Stomach (tissue), 9 donors: ENCODE results near the gene PIAS3. TPM values are rescaled to one million over a fixed set of nuclear protein-coding genes. Genes with fewer than 3 reads are reported as not detected.

ENCODE experiments used
- DNase-seq, 2 donors: peaks; one replicate each; pipeline versions ENCODE4 v3.0.0 to v3.0.0-alpha.2; 2013 to 2019
- H3K27ac ChIP-seq, 5 donors: fragments of 200-600 bp in 4 of 5; sonication (generic) in 4 of 5; one replicate each; pipeline ENCODE4 v1.5.1; 2013 to 2019; ENCODE audit warnings: mild to moderate bottlenecking in 1 of 5, moderate library complexity in 1 of 5
- H3K27me3 ChIP-seq, 3 donors: fragments of 200-600 bp; sonication (generic); one replicate each; pipeline ENCODE4 v1.5.1; 2017 to 2019; ENCODE audit warnings: mixed run types in 1 of 3
- H3K36me3 ChIP-seq, 4 donors: fragments of 200-600 bp; sonication (generic); 1 replicate in 3 of 4; 2 replicates in 1 of 4; pipeline ENCODE4 v1.5.1; 2016 to 2019
- H3K4me1 ChIP-seq, 4 donors: fragments of 200-600 bp; sonication (generic); one replicate each; pipeline ENCODE4 v1.5.1; 2016 to 2019
- H3K4me3 ChIP-seq, 4 donors: fragments of 200-600 bp; sonication (generic) in 3 of 4; one replicate each; pipeline ENCODE4 v1.5.1; 2016 to 2019; ENCODE audit warnings: mild to moderate bottlenecking in 1 of 4
- H3K9me3 ChIP-seq, 4 donors: fragments of 200-600 bp; sonication (generic); one replicate each; pipeline ENCODE4 v1.5.1; 2016 to 2019
- EP300 ChIP-seq: sonication (generic); formaldehyde crosslinking; IDR thresholded peaks from one replicate; pipeline ENCODE4 v1.6.1; 2017; ENCODE audit warnings: antibody characterized with exemption
- POLR2A ChIP-seq, 4 donors: fragments of 450-650 bp; IDR thresholded peaks; one replicate each; pipeline ENCODE4 v1.6.1; 2016; ENCODE audit warnings: antibody characterized with exemption in 4 of 4, control low read depth in 2 of 4, mild to moderate bottlenecking in 1 of 4, moderate library complexity in 1 of 4
- POLR2AphosphoS5 ChIP-seq, 3 donors: sonication (generic); formaldehyde crosslinking; IDR thresholded peaks; one replicate each; pipeline ENCODE4 v1.6.1; 2016; ENCODE audit warnings: antibody characterized with exemption in 3 of 3
- WGBS, 5 donors: extraction: QIAGEN DNeasy Blood & Tissue Kit in 3 of 5; methylation state at CpG; one replicate each; pipeline versions ENCODE4 v1.1.5 to v1.1.7; 2013 to 2018; 5-methylcytosine and 5-hydroxymethylcytosine counted together
- intact Hi-C: fragments of 100-400 bp; cut with DNase I; formaldehyde crosslinking; loops from one replicate; pipeline ENCODE4 v1.15.1; 2023; ENCODE audit warnings: low total_unique reads
- polyA plus RNA-seq, 3 donors: library from polyadenylated mRNA; stranded (reverse); fragments of 200-250 nt; gene quantifications; one replicate each; pipeline ENCODE4 v1.2.3, GENCODE V29; 2013
- total RNA-seq, 5 donors: library from RNA; depleted of rRNA; stranded (reverse); fragments of >200 nt; gene quantifications; one replicate each; pipeline versions ENCODE4 v1.1.0 to v1.2.3, GENCODE V29; 2014 to 2016
- TF ChIP-seq, protein P1 (sequence below), 7 experiments: fragments of 450-650 bp in 4 of 7; fragments of 200-600 bp in 3 of 7; sonication (generic) in 3 of 7; IDR thresholded peaks; one replicate each; pipeline ENCODE4 v1.5.1; 2016 to 2019; ENCODE audit warnings: antibody characterized with exemption in 7 of 7, control low read depth in 2 of 7, mild to moderate bottlenecking in 1 of 7
- donor health status: healthy with polysubstance abuse.
- donor health status: Bipolar disorder and iron deficiency.
- donor health status: healthy.

PIAS3 gene
- total and polyA plus RNA-seq, 8 donors = 4.1 to 65.9 (median 24.1) TPM

DNA sequence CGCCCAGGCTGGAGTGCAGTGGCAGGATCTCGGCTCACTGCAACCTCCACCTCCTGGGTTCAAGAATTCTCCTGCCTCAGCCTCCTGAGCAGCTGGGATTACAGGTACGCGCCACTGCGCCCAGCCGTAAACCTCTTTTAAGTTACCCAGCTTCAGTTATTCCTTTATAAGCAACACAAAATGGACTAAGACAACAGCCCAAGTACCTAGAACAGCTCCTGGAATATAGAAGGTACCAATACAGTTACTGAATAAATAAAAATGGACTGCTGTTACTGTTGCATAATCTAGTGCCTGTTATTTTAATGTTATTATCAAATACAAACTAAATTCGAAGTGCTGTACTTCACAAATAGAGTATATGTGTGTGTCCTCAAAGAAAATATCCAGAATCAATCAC is 52.0 kb downstream of the PIAS3 start:
- no peaks in the 10 kb centered on the region for H3K27me3 ChIP-seq
- no peak overlapping the region for H3K27ac ChIP-seq
- H3K9me3 ChIP-seq = no peaks in the 10 kb centered on the region
- DNase-seq = no peak
- H3K4me1 ChIP-seq = peaks cover 4 to 58% (median 27%) of the 10 kb centered on the region in 4 donors
- no peak for TF ChIP-seq POLR2A (IDR thresholded peaks at IDR 0.05)
- TF ChIP-seq POLR2AphosphoS5 (IDR thresholded peaks at IDR 0.05) = no peak
- no peak for TF ChIP-seq EP300
- TF ChIP-seq, protein P1, sequence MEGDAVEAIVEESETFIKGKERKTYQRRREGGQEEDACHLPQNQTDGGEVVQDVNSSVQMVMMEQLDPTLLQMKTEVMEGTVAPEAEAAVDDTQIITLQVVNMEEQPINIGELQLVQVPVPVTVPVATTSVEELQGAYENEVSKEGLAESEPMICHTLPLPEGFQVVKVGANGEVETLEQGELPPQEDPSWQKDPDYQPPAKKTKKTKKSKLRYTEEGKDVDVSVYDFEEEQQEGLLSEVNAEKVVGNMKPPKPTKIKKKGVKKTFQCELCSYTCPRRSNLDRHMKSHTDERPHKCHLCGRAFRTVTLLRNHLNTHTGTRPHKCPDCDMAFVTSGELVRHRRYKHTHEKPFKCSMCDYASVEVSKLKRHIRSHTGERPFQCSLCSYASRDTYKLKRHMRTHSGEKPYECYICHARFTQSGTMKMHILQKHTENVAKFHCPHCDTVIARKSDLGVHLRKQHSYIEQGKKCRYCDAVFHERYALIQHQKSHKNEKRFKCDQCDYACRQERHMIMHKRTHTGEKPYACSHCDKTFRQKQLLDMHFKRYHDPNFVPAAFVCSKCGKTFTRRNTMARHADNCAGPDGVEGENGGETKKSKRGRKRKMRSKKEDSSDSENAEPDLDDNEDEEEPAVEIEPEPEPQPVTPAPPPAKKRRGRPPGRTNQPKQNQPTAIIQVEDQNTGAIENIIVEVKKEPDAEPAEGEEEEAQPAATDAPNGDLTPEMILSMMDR (IDR thresholded peaks at IDR 0.05) = no peak
- H3K4me3 ChIP-seq = no peak overlapping the region
- 85 to 95% (median 89%) methylated on average over 7 of the region's 7 CpGs for WGBS, 5 donors
- H3K36me3 ChIP-seq = no peaks in the 10 kb centered on the region
- intact Hi-C loops = no loop called here

DNA sequence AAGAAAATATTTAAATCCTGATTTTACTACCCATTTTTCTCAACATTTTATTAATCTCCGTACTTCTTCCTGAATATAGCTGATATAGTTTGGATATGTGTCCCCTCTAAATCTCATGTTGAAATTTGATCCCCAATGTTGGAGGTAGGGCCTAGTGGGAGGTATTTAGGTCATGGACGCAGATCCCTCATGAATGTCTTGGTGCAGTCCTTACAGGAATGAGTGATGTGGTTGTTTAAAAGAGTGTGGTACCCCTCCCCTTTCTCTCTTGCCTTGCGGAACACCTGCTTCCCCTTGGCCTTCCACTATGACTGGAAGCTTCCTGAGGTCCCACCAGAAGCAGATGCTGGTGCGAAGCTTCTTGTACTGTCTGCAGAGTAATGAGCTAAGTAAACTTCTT is 52.5 kb downstream of the PIAS3 start:
- Histone ChIP-seq H3K4me1 (peaks cover 4 to 58% (median 27%) of the 10 kb centered on the region in 4 donors), H3K27ac (no peak overlapping the region), H3K4me3 (no peak overlapping the region), H3K27me3 (no peaks in the 10 kb centered on the region), H3K9me3 (no peaks in the 10 kb centered on the region), H3K36me3 (no peaks in the 10 kb centered on the region)
- TF ChIP-seq EP300 (no peak), POLR2AphosphoS5 (IDR thresholded peaks at IDR 0.05) (no peak), POLR2A (IDR thresholded peaks at IDR 0.05) (no peak)
- TF ChIP-seq, protein P1 (IDR thresholded peaks at IDR 0.05) = no peak
- DNase-seq = no peak
- WGBS, 5 donors = 94 to 99% (median 98%) methylated on average over 4 of the region's 4 CpGs
- intact Hi-C loops = no loop called here

DNA sequence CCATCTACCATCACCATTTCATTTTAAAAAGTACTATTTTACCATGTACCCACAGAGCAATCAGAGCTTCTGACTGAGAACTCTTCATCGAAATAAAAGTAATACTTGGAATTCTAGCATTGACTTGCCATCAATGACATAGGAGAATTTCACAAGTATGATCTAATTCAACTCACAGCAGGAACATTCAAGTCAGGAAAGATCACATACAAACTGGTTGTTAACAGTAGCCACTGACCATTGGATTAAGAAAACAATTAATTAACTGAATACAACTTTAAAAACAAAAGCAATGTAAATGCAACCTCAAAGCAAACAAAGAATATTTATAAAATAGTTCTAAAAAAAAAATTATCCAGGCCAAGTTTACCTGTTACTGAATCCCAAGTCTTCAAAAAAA is 53.8 kb downstream of the PIAS3 start:
- Histone ChIP-seq H3K27me3 (no peaks in the 10 kb centered on the region), H3K4me3 (no peak overlapping the region), H3K36me3 (no peaks in the 10 kb centered on the region), H3K4me1 (peaks cover 4 to 62% (median 27%) of the 10 kb centered on the region in 4 donors), H3K9me3 (no peaks in the 10 kb centered on the region), H3K27ac (no peak overlapping the region)
- 77 to 90% (median 86%) methylated on average over 1 of the region's 1 CpG for WGBS, 5 donors
- no peak for TF ChIP-seq POLR2A (IDR thresholded peaks at IDR 0.05)
- no peak for TF ChIP-seq POLR2AphosphoS5 (IDR thresholded peaks at IDR 0.05)
- TF ChIP-seq EP300 = no peak
- TF ChIP-seq, protein P1 (IDR thresholded peaks at IDR 0.05) = no peak
- intact Hi-C loops = no loop called here
- no peak for DNase-seq

DNA sequence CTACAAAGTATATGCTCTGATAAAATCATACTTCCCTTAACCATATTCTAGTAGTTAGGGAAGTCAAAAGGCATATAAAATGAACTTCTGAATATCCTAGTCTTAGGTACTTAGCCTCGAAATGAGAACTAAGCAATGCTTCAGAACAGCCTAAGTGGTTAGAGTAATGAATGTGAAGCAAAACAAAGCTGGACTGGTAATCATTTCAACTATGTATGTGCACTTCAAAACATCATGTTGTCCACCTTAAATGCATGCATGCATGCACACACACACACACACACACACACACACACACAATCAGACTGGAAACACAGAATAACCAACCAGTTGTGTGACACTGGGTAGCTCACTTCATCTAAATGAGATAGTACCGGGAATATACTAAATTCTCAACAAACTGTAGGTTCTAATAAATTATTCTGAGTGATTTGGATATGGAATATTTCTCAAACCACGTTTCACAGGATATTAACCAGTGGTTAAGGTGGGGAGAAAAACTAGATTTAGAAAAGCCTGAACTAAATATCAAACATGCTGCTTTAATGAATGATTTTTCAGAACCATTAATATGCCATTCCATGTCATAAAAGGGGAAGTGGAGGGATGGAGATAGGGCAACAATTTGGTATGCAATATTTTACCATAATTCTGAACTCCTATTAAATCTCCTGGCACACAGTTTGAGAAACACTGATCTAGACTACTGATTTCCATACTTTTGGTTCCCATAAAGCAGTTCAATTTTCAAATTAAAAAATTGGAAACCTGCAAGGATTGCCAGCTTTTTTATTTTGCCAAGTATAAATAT is 54.4 kb downstream of the PIAS3 start:
- H3K4me3 ChIP-seq = no peak overlapping the region
- H3K27me3 ChIP-seq = no peaks in the 10 kb centered on the region
- peaks cover 4 to 62% (median 27%) of the 10 kb centered on the region in 4 donors for H3K4me1 ChIP-seq
- DNase-seq = no peak
- WGBS, 5 donors = 52 to 67% (median 62%) methylated on average over 3 of the region's 3 CpGs
- no peaks in the 10 kb centered on the region for H3K36me3 ChIP-seq
- TF ChIP-seq POLR2A (IDR thresholded peaks at IDR 0.05) = no peak
- TF ChIP-seq POLR2AphosphoS5 (IDR thresholded peaks at IDR 0.05) = no peak
- TF ChIP-seq EP300 = no peak
- TF ChIP-seq, protein P1 (IDR thresholded peaks at IDR 0.05) = no peak
- no peaks in the 10 kb centered on the region for H3K9me3 ChIP-seq
- H3K27ac ChIP-seq = no peak overlapping the region
- intact Hi-C loops = no loop called here
